ENCODE data around the gene CFAP20DC. TPM values are rescaled to one million over a fixed set of nuclear protein-coding genes. Genes with fewer than 3 reads are reported as not detected.

CFAP20DC gene
- total and polyA plus RNA-seq, 9 donors: 1.2 to 2.5 (median 1.9) TPM

DNA sequence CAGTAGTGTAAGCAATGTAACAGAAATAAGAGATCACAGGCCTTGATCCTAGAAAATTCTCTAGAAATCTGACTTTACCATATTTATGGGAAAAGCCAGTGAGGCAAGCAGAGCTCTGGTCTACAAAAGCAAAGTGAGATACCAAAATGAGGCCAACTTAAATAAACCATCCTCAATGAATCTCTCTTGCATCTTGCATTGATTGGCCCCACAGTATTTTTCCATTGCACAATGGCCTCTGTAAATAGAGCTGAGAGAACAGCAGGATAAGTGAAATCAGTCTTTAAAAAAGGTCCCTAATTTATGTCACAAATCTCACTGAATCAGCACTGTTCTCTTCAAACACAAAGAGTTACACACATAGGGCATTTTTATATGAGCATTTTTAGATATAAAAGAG is 8.9 kb downstream of the CFAP20DC start:
- no peaks in the 10 kb centered on the region for H3K36me3 ChIP-seq (ENCODE audit: control insufficient read depth, insufficient read depth, low read length)
- H3K4me3 ChIP-seq (ENCODE audit: low read length): no peak overlapping the region
- H3K27ac ChIP-seq (ENCODE audit: low read length): no peak overlapping the region
- peaks cover 5% of the 10 kb centered on the region for H3K4me1 ChIP-seq (ENCODE audit: control insufficient read depth, insufficient read depth, low read length)
- DNase-seq: no peak
- no peaks in the 10 kb centered on the region for H3K9me3 ChIP-seq (replicated peaks; ENCODE audit: control insufficient read depth, low read depth, low read length)
- H3K27me3 ChIP-seq (ENCODE audit: control insufficient read depth, insufficient read depth, low read length): no peaks in the 10 kb centered on the region

GRCh38 chr3:59027607-59028006 is 22.2 kb downstream of the CFAP20DC start:
- no CpG with 5 or more reads among the region's 1 CpG for WGBS (ENCODE audit: insufficient coverage)
- Histone ChIP-seq H3K4me3 (ENCODE audit: low read length) (no peak overlapping the region), H3K27me3 (ENCODE audit: control insufficient read depth, insufficient read depth, low read length) (no peaks in the 10 kb centered on the region), H3K4me1 (ENCODE audit: control insufficient read depth, insufficient read depth, low read length) (no peaks in the 10 kb centered on the region), H3K36me3 (ENCODE audit: control insufficient read depth, insufficient read depth, low read length) (no peaks in the 10 kb centered on the region), H3K9me3 (replicated peaks; ENCODE audit: control insufficient read depth, low read depth, low read length) (no peaks in the 10 kb centered on the region), H3K27ac (ENCODE audit: low read length) (no peak overlapping the region)
- no peak for DNase-seq

- no peaks in the 10 kb centered on the region for H3K4me1 ChIP-seq (ENCODE audit: control insufficient read depth, insufficient read depth, low read length)
- no peak overlapping the region for H3K27ac ChIP-seq (ENCODE audit: low read length)
- no peaks in the 10 kb centered on the region for H3K9me3 ChIP-seq (replicated peaks; ENCODE audit: control insufficient read depth, low read depth, low read length)
- H3K36me3 ChIP-seq (ENCODE audit: control insufficient read depth, insufficient read depth, low read length): no peaks in the 10 kb centered on the region
- H3K4me3 ChIP-seq (ENCODE audit: low read length): no peak overlapping the region
- DNase-seq: no peak
- H3K27me3 ChIP-seq (ENCODE audit: control insufficient read depth, insufficient read depth, low read length): no peaks in the 10 kb centered on the region
- WGBS (ENCODE audit: insufficient coverage): no CpG with 5 or more reads among the region's 3 CpGs
These were observed 26.2 kb downstream of the CFAP20DC start for GRCh38 chr3:59023612-59024011.

DNA sequence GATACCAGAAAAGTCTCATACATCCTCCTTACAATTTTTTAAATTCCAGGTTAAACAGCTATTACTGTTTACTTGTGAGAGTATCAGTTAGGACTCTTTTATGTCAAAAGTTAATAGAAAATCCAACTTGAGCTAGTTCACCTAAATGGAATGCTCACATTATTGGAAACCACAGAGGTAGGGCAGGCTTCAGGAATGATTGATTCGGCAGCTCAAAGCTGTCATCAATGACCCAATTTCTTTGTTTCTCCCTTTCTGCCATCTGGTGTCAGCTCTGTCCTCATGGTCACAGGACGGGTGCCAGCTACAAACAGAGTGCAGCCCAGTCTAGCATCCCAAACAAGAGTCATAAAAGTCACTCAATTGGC is 32.2 kb downstream of the CFAP20DC start:
- Histone ChIP-seq H3K36me3 (ENCODE audit: control insufficient read depth, insufficient read depth, low read length) (no peaks in the 10 kb centered on the region), H3K9me3 (replicated peaks; ENCODE audit: control insufficient read depth, low read depth, low read length) (no peaks in the 10 kb centered on the region), H3K27me3 (ENCODE audit: control insufficient read depth, insufficient read depth, low read length) (no peaks in the 10 kb centered on the region), H3K4me3 (ENCODE audit: low read length) (no peak overlapping the region), H3K27ac (ENCODE audit: low read length) (no peak overlapping the region), H3K4me1 (ENCODE audit: control insufficient read depth, insufficient read depth, low read length) (no peaks in the 10 kb centered on the region)
- DNase-seq: no peak
- 71% methylated on average over 1 of the region's 2 CpGs for WGBS (ENCODE audit: insufficient coverage)

DNA sequence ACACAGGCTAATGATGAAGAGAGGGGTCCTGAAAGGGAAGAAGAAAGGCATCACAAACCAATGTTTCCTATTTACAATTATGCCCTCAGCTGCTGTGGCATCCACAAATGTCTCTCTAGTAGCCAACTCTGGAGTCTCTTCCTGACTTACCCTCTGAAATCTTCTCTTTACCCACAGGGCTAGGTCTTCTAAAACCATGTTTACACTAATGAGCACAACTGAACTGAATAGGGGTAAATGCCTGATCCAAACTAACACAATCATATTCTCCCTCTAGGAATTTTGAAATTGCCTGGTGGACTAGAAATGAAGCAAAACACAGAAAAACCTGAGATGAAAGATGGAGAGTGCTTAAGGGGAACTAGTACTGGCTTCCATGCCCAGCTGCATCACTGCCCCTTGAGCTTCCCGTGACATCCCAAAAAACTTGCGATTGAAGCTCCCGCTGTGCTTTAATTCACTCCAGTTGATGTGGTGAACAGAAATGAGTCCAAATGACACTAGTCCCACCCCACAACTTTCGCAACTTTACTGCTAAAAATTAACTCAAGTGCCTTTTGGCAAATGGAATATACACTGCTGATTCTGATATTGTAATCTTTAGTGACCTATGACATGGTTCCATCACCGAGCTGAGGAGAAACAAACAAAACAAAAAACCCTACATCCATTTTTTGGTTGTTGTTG is 32.8 kb downstream of the CFAP20DC start:
- Histone ChIP-seq H3K36me3 (ENCODE audit: control insufficient read depth, insufficient read depth, low read length) (no peaks in the 10 kb centered on the region), H3K9me3 (replicated peaks; ENCODE audit: control insufficient read depth, low read depth, low read length) (no peaks in the 10 kb centered on the region), H3K4me3 (ENCODE audit: low read length) (no peak overlapping the region), H3K27ac (ENCODE audit: low read length) (no peak overlapping the region), H3K4me1 (ENCODE audit: control insufficient read depth, insufficient read depth, low read length) (no peaks in the 10 kb centered on the region), H3K27me3 (ENCODE audit: control insufficient read depth, insufficient read depth, low read length) (no peaks in the 10 kb centered on the region)
- no CpG with 5 or more reads among the region's 5 CpGs for WGBS (ENCODE audit: insufficient coverage)
- DNase-seq: no peak

- no CpG with 5 or more reads among the region's 1 CpG for WGBS (ENCODE audit: insufficient coverage)
- Histone ChIP-seq H3K27me3 (ENCODE audit: control insufficient read depth, insufficient read depth, low read length) (no peaks in the 10 kb centered on the region), H3K36me3 (ENCODE audit: control insufficient read depth, insufficient read depth, low read length) (no peaks in the 10 kb centered on the region), H3K4me3 (ENCODE audit: low read length) (no peak overlapping the region), H3K4me1 (ENCODE audit: control insufficient read depth, insufficient read depth, low read length) (no peaks in the 10 kb centered on the region), H3K27ac (ENCODE audit: low read length) (no peak overlapping the region), H3K9me3 (replicated peaks; ENCODE audit: control insufficient read depth, low read depth, low read length) (no peaks in the 10 kb centered on the region)
- DNase-seq: no peak
These were observed 36.2 kb downstream of the CFAP20DC start for GRCh38 chr3:59013611-59014010.

DNA sequence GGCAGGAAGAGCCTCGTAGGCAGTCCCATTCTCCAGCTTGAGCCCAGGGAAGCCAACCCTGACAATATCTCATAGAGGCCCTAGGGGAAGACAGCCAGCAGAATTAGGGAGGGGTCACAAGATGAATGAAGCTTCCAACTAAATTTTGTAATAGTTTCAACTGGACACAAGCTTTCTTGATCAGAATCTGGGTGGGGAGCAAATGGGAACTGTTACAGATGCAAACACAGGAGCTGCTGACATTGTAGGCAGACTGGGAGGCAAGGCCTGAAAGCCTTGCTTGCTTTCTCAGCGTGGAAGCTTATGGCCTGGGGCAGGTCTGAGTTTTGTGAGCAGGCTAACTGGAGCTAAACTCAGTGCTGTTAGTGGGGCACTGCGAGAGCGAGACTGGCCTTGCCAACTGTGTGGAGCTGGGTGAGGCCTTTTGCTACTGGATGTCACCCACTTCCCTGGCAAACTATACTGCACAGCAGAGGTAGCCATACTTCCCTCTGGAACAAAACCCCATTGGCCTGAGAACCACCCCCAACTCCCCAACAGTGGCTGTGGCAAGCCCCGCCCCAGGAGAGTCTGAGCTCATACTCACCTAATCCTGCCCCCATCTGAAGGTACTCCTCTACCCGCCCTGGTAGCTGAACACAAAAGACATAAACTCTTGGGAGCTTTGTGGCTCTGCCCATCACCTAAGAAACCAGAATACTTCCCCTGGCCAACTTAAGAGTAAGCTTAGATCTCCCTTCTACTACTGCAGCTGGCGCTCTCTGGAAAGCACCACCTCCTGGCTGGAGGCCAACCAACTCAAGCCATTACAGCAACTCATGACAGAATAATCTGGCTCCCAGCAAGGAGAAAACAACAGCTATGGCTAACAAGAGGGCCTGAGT is 42.9 kb downstream of the CFAP20DC start:
- DNase-seq: peak; percentile 39

GRCh38 chr3:59001675-59002074 is 48.1 kb downstream of the CFAP20DC start:
- H3K4me3 ChIP-seq (ENCODE audit: low read length): no peak overlapping the region
- no peak overlapping the region for H3K27ac ChIP-seq (ENCODE audit: low read length)
- DNase-seq: no peak
- H3K9me3 ChIP-seq (replicated peaks; ENCODE audit: control insufficient read depth, low read depth, low read length): no peaks in the 10 kb centered on the region
- no peaks in the 10 kb centered on the region for H3K4me1 ChIP-seq (ENCODE audit: control insufficient read depth, insufficient read depth, low read length)
- no peaks in the 10 kb centered on the region for H3K36me3 ChIP-seq (ENCODE audit: control insufficient read depth, insufficient read depth, low read length)
- H3K27me3 ChIP-seq (ENCODE audit: control insufficient read depth, insufficient read depth, low read length): no peaks in the 10 kb centered on the region
- WGBS (ENCODE audit: insufficient coverage): 90% methylated on average over 6 of the region's 8 CpGs

More for the DNA sequence above, 42.9 kb downstream of the CFAP20DC start:
- Histone ChIP-seq H3K27ac (ENCODE audit: low read length) (no peak overlapping the region), H3K4me1 (ENCODE audit: control insufficient read depth, insufficient read depth, low read length) (no peaks in the 10 kb centered on the region), H3K27me3 (ENCODE audit: control insufficient read depth, insufficient read depth, low read length) (no peaks in the 10 kb centered on the region), H3K36me3 (ENCODE audit: control insufficient read depth, insufficient read depth, low read length) (no peaks in the 10 kb centered on the region), H3K9me3 (replicated peaks; ENCODE audit: control insufficient read depth, low read depth, low read length) (no peaks in the 10 kb centered on the region), H3K4me3 (ENCODE audit: low read length) (no peak overlapping the region)
- WGBS (ENCODE audit: insufficient coverage): 79% methylated on average over 5 of the region's 7 CpGs

GRCh38 chr3:58999774-59000160 is 50.1 kb downstream of the CFAP20DC start:
- Histone ChIP-seq H3K27ac (ENCODE audit: low read length) (no peak overlapping the region), H3K36me3 (ENCODE audit: control insufficient read depth, insufficient read depth, low read length) (no peaks in the 10 kb centered on the region), H3K4me1 (ENCODE audit: control insufficient read depth, insufficient read depth, low read length) (no peaks in the 10 kb centered on the region), H3K4me3 (ENCODE audit: low read length) (no peak overlapping the region), H3K9me3 (replicated peaks; ENCODE audit: control insufficient read depth, low read depth, low read length) (no peaks in the 10 kb centered on the region), H3K27me3 (ENCODE audit: control insufficient read depth, insufficient read depth, low read length) (no peaks in the 10 kb centered on the region)
- DNase-seq: peak; percentile 25
- no CpG with 5 or more reads among the region's 1 CpG for WGBS (ENCODE audit: insufficient coverage)

DNA sequence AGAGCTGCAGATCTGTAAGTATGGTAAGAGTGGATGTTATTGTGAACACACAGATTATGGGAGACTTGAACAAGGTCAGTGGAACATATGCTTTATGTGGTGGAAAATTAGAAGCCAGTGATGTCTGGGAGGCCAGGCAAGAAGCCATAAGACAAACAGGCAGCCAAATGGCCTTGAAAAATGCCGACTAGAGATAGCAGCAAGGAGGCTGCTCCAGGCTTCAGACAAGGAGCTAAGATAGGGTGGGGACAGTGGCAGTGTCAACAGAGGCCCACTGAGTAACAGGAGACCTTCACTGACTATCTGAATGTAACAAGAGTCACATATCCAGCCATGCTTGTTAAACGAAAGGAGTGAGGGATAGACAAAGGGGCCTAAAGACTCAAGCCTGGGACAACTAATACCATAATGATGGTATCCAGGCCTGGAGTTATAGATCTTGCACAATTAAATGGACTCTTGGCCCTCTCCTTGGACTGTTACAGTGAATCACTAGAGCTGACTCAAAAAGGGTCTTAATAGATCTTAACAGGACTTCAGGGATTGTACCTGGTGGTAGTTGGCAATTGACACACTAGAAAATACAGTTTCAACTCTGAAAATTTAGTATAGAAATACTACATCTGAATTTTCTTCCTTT is 50.6 kb downstream of the CFAP20DC start:
- no peaks in the 10 kb centered on the region for H3K4me1 ChIP-seq (ENCODE audit: control insufficient read depth, insufficient read depth, low read length)
- H3K36me3 ChIP-seq (ENCODE audit: control insufficient read depth, insufficient read depth, low read length): no peaks in the 10 kb centered on the region
- DNase-seq: no peak
- H3K27me3 ChIP-seq (ENCODE audit: control insufficient read depth, insufficient read depth, low read length): no peaks in the 10 kb centered on the region
- no peak overlapping the region for H3K4me3 ChIP-seq (ENCODE audit: low read length)
- 67% methylated on average over 1 of the region's 2 CpGs for WGBS (ENCODE audit: insufficient coverage)
- H3K9me3 ChIP-seq (replicated peaks; ENCODE audit: control insufficient read depth, low read depth, low read length): no peaks in the 10 kb centered on the region
- H3K27ac ChIP-seq (ENCODE audit: low read length): no peak overlapping the region

Measured in muscle of leg (tissue), 11 donors.